Spleen (tissue), 7 donors: Measurements from ENCODE around the gene KCNK17.

Experiments used
- POLR2A ChIP-seq, 3 donors: fragments of 450-650 bp; IDR thresholded peaks; one replicate each; pipeline ENCODE4 v1.5.1; 2017; ENCODE audit warnings: antibody characterized with exemption in 3 of 3, mild to moderate bottlenecking in 1 of 3
- POLR2AphosphoS5 ChIP-seq, 3 donors: sonication (generic); formaldehyde crosslinking; IDR thresholded peaks; one replicate each; pipeline ENCODE4 v1.5.1; 2017; ENCODE audit warnings: antibody characterized with exemption in 3 of 3
- TF ChIP-seq, protein P1 (sequence below), 11 experiments: fragments of 200-600 bp in 7 of 11; fragments of 450-650 bp in 4 of 11; sonication (generic) in 4 of 11; IDR thresholded peaks in 8 of 11; conservative IDR thresholded peaks in 3 of 11; 1 replicate in 7 of 11; 2 replicates in 4 of 11; pipeline versions ENCODE4 v1.4.0 to v1.8.0; 2016 to 2021; ENCODE audit warnings: antibody characterized with exemption in 11 of 11, inconsistent platforms in 4 of 11, mild to moderate bottlenecking in 1 of 11
- donor health status: DM: no; HTN: no; CAD: no; lungs with moderate emphysema.
- donor health status: DM: no; HTN: no; CAD: no.
- donor health status: DM: no; HTN: no; CAD: no.

DNA sequence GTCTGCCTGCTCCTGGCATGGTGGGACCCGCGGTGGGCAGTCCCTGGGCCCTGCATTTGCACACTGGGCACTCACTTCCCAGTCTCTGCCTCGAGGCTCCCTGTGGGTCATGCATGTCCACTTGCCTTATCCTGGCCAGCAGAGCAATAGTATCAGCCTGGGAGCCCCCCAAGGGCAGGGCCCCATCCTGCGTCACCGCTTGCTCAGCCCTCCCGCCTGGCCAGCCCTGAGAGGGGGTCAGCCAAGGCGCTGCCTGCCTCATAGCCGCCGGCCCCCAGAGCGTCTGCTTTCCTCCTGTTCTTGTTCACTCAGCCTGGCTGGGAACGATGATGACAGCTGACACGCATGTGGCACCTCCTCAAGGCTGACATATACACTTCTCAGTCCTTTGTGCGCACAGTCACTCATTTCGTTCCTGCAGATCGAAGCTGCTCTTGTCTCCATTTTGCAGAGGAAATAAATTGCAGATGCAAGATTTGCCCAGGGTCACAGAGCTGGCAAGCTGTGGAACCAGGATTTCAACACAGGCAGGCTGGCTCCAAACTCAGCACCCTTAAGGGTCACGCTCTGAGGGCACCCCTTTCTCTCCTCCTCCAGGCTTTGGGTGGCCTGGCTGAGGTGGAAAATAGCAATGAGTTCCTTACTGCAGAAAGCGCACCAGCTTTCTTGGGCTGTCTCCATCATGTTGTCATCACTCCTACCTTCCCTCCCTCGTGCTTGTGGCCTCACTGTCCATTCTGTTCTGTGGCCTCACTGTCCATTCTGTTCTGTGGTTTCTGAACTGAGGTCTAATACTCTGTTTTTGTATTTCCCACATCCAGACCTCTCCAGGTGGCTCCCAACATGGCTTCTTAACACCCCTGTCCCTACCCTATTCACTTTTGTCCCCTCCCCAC, 17.2 kb downstream of the KCNK17 start:
- TF ChIP-seq, protein P1, sequence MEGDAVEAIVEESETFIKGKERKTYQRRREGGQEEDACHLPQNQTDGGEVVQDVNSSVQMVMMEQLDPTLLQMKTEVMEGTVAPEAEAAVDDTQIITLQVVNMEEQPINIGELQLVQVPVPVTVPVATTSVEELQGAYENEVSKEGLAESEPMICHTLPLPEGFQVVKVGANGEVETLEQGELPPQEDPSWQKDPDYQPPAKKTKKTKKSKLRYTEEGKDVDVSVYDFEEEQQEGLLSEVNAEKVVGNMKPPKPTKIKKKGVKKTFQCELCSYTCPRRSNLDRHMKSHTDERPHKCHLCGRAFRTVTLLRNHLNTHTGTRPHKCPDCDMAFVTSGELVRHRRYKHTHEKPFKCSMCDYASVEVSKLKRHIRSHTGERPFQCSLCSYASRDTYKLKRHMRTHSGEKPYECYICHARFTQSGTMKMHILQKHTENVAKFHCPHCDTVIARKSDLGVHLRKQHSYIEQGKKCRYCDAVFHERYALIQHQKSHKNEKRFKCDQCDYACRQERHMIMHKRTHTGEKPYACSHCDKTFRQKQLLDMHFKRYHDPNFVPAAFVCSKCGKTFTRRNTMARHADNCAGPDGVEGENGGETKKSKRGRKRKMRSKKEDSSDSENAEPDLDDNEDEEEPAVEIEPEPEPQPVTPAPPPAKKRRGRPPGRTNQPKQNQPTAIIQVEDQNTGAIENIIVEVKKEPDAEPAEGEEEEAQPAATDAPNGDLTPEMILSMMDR (IDR thresholded peaks at IDR 0.05 in 8 of 11, conservative IDR thresholded peaks at IDR 0.05 in 3 of 11) = no peak
- TF ChIP-seq POLR2AphosphoS5 (IDR thresholded peaks at IDR 0.05) = no peak
- no peak for TF ChIP-seq POLR2A (IDR thresholded peaks at IDR 0.05)
